PC-9 (cell line): Measurements from ENCODE around the gene C17orf100.

Experiments
- EZH2 ChIP-seq: fragments of 200-600 bp; sonication (generic); IDR thresholded peaks from 2 replicates; pipeline ENCODE4 v1.8.0; 2017; ENCODE audit warnings: antibody characterized with exemption, low read depth
- TF ChIP-seq, protein P1 (sequence below): fragments of 200-600 bp; sonication (generic); conservative IDR thresholded peaks from 2 replicates; pipeline ENCODE4 v1.6.1; 2017; ENCODE audit warnings: mixed run types, antibody characterized with exemption, mild to moderate bottlenecking, moderate library complexity

DNA sequence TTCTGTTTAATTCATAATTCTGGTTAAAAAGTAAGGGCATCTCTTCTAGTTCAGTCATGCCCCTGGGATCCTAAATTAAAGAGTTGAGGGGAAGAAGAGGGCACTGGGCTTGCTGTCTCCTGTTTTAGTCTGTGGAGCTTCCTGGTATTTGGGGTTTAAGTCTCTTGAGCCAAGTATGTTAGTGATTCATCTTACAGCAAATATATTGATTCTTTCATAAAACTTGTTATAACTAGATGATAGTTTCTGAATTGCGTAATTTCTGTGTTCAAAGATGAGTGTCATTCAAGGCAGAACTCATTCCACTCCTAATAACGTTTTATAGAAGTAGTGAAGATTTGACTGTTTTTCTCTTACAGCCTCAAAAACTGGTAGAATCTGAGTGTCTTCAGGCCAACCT is 9.0 kb upstream of the C17orf100 start:
- TF ChIP-seq, protein P1, sequence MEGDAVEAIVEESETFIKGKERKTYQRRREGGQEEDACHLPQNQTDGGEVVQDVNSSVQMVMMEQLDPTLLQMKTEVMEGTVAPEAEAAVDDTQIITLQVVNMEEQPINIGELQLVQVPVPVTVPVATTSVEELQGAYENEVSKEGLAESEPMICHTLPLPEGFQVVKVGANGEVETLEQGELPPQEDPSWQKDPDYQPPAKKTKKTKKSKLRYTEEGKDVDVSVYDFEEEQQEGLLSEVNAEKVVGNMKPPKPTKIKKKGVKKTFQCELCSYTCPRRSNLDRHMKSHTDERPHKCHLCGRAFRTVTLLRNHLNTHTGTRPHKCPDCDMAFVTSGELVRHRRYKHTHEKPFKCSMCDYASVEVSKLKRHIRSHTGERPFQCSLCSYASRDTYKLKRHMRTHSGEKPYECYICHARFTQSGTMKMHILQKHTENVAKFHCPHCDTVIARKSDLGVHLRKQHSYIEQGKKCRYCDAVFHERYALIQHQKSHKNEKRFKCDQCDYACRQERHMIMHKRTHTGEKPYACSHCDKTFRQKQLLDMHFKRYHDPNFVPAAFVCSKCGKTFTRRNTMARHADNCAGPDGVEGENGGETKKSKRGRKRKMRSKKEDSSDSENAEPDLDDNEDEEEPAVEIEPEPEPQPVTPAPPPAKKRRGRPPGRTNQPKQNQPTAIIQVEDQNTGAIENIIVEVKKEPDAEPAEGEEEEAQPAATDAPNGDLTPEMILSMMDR: no peak
- no peak for TF ChIP-seq EZH2
